Stimulated activated CD4-positive, alpha-beta T cell treated with anti-CD3 and anti-CD28 coated beads, Interleukin-1b, Interleukin-23, amount 100 ng/mL, for 48 hours (primary cell): ENCODE measurements around the gene CHRNA1.

Experiments used
- DNase-seq: peaks from one replicate; pipeline ENCODE4 v3.0.0-alpha.2; 2020

The CHRNA1 gene

GRCh38 chr2:174781298-174781697 is 17.0 kb upstream of the CHRNA1 start:
- DNase-seq, result no peak

- DNase-seq, result no peak
These were observed 16.6 kb upstream of the CHRNA1 start for GRCh38 chr2:174780856-174781255.

GRCh38 chr2:174780191-174780840 is 16.0 kb upstream of the CHRNA1 start:
- no peak for DNase-seq

GRCh38 chr2:174779361-174779928 is 15.2 kb upstream of the CHRNA1 start:
- DNase-seq, result no peak

GRCh38 chr2:174778085-174778981 is 14.1 kb upstream of the CHRNA1 start:
- peak; percentile 77 for DNase-seq

GRCh38 chr2:174777347-174778084 is 13.2 kb upstream of the CHRNA1 start:
- DNase-seq, result no peak

GRCh38 chr2:174776675-174777074 is 12.4 kb upstream of the CHRNA1 start:
- DNase-seq, result no peak

- no peak for DNase-seq
These were observed 12.0 kb upstream of the CHRNA1 start for GRCh38 chr2:174776223-174776622.

GRCh38 chr2:174775571-174775980 is 11.3 kb upstream of the CHRNA1 start:
- no peak for DNase-seq

GRCh38 chr2:174774886-174775285 is 10.6 kb upstream of the CHRNA1 start:
- no peak for DNase-seq

- no peak for DNase-seq
These were observed 8.9 kb upstream of the CHRNA1 start for GRCh38 chr2:174773215-174773614.

- no peak for DNase-seq
These were observed 8.2 kb upstream of the CHRNA1 start for GRCh38 chr2:174772472-174772801.

GRCh38 chr2:174771631-174772471 is 7.6 kb upstream of the CHRNA1 start:
- peak; percentile 46 for DNase-seq

- no peak for DNase-seq
These were observed 6.9 kb upstream of the CHRNA1 start for GRCh38 chr2:174771136-174771535.

GRCh38 chr2:174768557-174768956 is 4.3 kb upstream of the CHRNA1 start:
- no peak for DNase-seq

- DNase-seq, result no peak
These were observed 2.0 kb upstream of the CHRNA1 start for GRCh38 chr2:174766271-174766670.

- no peak for DNase-seq
These were observed 1.3 kb upstream of the CHRNA1 start for GRCh38 chr2:174765576-174765975.

GRCh38 chr2:174763780-174764179 is 492 bp downstream of the CHRNA1 start:
- DNase-seq, result no peak

GRCh38 chr2:174762464-174762863 is 1.8 kb downstream of the CHRNA1 start:
- DNase-seq, result no peak

- DNase-seq, result no peak
These were observed 2.4 kb downstream of the CHRNA1 start for GRCh38 chr2:174761837-174762236.

GRCh38 chr2:174760845-174761473 is 3.3 kb downstream of the CHRNA1 start:
- DNase-seq, result no peak
